Measurements from ENCODE around the gene TMEM127. TPM values are rescaled to one million over a fixed set of nuclear protein-coding genes. Genes with fewer than 3 reads are reported as not detected.
A peak's percentile ranks its signal among the peaks of the same experiment; 100 is the strongest.

Gene TMEM127
- total RNA-seq, 1 donor: 55.0 TPM

DNA sequence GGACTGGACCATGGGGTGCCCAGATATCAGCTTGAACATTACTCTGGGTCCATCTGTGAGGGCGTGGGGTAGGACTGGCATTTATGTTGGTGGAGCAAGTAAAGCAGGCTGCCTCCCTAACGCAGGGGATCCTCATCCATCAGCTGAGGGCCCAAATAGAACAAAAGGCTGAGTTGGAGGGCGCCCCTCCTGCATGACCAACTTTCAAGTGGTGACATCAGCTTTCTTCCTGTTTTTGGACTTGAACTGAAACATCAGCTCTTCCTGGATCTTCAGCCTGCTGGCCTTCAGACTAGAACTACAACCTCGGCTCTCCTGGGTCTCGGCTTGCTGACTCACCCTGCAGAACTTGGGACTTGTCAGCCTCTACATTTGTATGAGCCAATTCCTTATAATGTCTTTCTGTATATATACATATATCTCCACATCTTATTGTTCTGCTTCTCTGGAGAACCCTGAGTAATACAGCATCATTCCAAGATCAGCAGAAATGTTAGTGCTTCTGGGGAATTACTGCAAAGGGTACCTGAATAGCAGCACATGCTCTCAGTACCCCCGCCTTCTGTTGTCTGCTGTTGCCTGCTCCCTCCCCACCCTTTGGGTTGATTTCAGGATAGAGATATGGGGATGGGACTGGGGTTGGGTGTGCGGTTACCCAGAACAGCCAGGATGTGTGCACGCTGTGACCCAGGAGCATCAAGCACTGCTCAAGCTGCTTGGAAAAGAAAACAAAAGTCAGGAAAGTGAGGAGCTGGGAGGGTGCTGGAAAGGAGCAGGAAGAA is 20.0 kb downstream of the TMEM127 start:
- DNase-seq (ENCODE audit: insufficient read length, low spot score, missing footprints): peak; percentile 62
- TF ChIP-seq, protein P1, sequence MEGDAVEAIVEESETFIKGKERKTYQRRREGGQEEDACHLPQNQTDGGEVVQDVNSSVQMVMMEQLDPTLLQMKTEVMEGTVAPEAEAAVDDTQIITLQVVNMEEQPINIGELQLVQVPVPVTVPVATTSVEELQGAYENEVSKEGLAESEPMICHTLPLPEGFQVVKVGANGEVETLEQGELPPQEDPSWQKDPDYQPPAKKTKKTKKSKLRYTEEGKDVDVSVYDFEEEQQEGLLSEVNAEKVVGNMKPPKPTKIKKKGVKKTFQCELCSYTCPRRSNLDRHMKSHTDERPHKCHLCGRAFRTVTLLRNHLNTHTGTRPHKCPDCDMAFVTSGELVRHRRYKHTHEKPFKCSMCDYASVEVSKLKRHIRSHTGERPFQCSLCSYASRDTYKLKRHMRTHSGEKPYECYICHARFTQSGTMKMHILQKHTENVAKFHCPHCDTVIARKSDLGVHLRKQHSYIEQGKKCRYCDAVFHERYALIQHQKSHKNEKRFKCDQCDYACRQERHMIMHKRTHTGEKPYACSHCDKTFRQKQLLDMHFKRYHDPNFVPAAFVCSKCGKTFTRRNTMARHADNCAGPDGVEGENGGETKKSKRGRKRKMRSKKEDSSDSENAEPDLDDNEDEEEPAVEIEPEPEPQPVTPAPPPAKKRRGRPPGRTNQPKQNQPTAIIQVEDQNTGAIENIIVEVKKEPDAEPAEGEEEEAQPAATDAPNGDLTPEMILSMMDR (IDR thresholded peaks at IDR 0.05; ENCODE audit: extremely low read depth, low read depth, low read length): no peak
- no peaks in the 10 kb centered on the region for H4K20me1 ChIP-seq (ENCODE audit: insufficient read depth, low read length)
- no peaks in the 10 kb centered on the region for H3K27me3 ChIP-seq (ENCODE audit: insufficient read depth, low read length)
- H2AFZ ChIP-seq (ENCODE audit: low read length): no peak overlapping the region
- H3K4me2 ChIP-seq (ENCODE audit: insufficient read depth, low read length): no peak overlapping the region
- H3K79me2 ChIP-seq (ENCODE audit: insufficient read depth, low read length): peaks cover 5% of the 10 kb centered on the region
- H3K27ac ChIP-seq (ENCODE audit: low read depth, low read length): peak overlapping the region; percentile 61
- no peaks in the 10 kb centered on the region for H3K9me3 ChIP-seq (ENCODE audit: low read depth, low read length)
- H3K4me3 ChIP-seq (ENCODE audit: insufficient read depth, low read length): no peak overlapping the region
- H3K36me3 ChIP-seq (ENCODE audit: insufficient read depth, low read length): peaks cover 5% of the 10 kb centered on the region
- peaks cover 29% of the 10 kb centered on the region for H3K4me1 ChIP-seq (ENCODE audit: insufficient read depth, low read length)

DNA sequence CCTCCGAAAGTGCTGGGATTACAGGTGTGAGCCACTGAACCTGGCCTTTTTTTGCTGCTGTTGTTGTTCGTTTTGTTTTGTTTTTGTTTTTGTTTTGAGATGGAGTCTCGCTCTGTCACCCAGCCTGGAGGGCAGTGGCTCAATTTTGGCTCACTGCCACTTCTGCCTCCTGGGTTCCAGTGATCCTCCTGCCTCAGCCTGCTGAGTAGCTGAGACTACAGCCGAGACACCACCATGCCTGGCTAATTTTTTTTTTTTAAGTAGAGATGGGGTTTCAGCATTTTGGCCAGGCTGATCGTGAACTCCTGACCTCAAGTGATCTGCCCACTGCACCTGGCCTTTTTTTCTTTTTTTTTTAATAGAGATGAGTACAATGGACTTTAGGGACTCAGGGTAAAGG is 22.0 kb downstream of the TMEM127 start:
- TF ChIP-seq, protein P1 (IDR thresholded peaks at IDR 0.05; ENCODE audit: extremely low read depth, low read depth, low read length): no peak
- Histone ChIP-seq H3K4me3 (ENCODE audit: insufficient read depth, low read length) (no peak overlapping the region), H2AFZ (ENCODE audit: low read length) (no peak overlapping the region), H3K27me3 (ENCODE audit: insufficient read depth, low read length) (no peaks in the 10 kb centered on the region), H3K79me2 (ENCODE audit: insufficient read depth, low read length) (no peaks in the 10 kb centered on the region), H3K9me3 (ENCODE audit: low read depth, low read length) (no peaks in the 10 kb centered on the region), H3K4me1 (ENCODE audit: insufficient read depth, low read length) (peaks cover 16% of the 10 kb centered on the region), H4K20me1 (ENCODE audit: insufficient read depth, low read length) (no peaks in the 10 kb centered on the region), H3K4me2 (ENCODE audit: insufficient read depth, low read length) (no peak overlapping the region), H3K36me3 (ENCODE audit: insufficient read depth, low read length) (no peaks in the 10 kb centered on the region), H3K27ac (ENCODE audit: low read depth, low read length) (no peak overlapping the region)
- no peak for DNase-seq (ENCODE audit: insufficient read length, low spot score, missing footprints)

DNA sequence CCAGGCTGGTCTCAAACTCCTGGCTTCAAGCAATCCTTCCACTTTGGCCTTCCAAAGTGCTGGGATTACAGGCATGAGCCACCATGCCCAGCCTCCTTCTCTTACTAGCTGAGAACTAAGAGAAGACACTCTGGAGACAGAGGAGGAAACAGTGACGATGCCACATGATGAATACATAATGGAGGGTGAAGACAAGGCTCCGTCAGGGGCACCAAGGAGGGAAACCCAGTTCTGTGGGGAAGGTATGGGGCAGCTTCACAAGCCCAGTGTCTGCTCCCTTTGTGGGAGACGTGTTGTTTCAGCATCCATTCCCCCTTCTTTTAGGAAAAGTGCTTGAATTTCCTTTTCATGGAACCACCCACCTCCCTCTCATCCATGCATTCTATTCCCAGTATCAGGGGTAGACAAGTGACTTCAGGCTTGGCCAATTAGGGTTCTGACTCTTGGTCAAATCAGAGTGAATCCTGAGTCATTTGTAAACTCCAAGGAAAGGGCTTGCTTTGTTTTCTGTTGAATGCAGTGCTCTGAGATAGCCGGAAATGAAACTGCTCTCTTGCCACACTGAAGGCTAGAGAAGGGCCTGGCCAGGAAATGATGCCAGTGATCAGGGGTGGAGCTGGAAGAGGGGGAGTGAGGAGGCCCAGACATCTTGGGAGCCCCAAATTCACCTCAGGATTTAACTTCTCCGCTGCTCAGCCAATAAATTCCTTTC is 23.7 kb downstream of the TMEM127 start:
- no peaks in the 10 kb centered on the region for H4K20me1 ChIP-seq (ENCODE audit: insufficient read depth, low read length)
- H3K4me1 ChIP-seq (ENCODE audit: insufficient read depth, low read length): peaks cover 16% of the 10 kb centered on the region
- TF ChIP-seq, protein P1 (IDR thresholded peaks at IDR 0.05; ENCODE audit: extremely low read depth, low read depth, low read length): no peak
- no peaks in the 10 kb centered on the region for H3K27me3 ChIP-seq (ENCODE audit: insufficient read depth, low read length)
- peak overlapping the region; percentile 35 for H3K4me2 ChIP-seq (ENCODE audit: insufficient read depth, low read length)
- no peak overlapping the region for H3K4me3 ChIP-seq (ENCODE audit: insufficient read depth, low read length)
- H3K79me2 ChIP-seq (ENCODE audit: insufficient read depth, low read length): no peaks in the 10 kb centered on the region
- H3K36me3 ChIP-seq (ENCODE audit: insufficient read depth, low read length): no peaks in the 10 kb centered on the region
- peak overlapping the region; percentile 82 for H3K27ac ChIP-seq (ENCODE audit: low read depth, low read length)
- peak; percentile 90 for DNase-seq (ENCODE audit: insufficient read length, low spot score, missing footprints)
- H2AFZ ChIP-seq (ENCODE audit: low read length): peak overlapping the region; percentile 35
- no peaks in the 10 kb centered on the region for H3K9me3 ChIP-seq (ENCODE audit: low read depth, low read length)

DNA sequence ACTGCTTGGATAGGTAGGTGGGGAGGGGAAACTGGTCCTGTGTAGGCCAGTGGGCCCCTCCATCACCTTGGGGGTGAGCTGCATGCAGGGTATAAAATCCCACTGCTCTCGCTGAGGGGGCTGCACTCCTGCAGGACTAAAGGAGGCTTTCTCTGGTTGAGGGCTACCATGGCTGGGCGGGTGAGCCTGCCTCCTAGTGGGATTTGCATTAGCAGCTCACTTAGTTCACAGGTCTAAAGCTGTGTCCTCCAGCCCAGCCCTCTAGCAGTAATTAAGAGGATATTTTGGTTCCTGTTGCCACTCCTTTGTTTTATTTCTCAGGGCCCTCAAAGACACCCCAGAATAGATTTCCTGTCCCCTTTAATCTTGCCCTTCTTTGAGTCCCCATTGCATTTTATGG is 24.6 kb downstream of the TMEM127 start:
- Histone ChIP-seq H3K4me3 (ENCODE audit: insufficient read depth, low read length) (no peak overlapping the region), H4K20me1 (ENCODE audit: insufficient read depth, low read length) (no peaks in the 10 kb centered on the region), H3K79me2 (ENCODE audit: insufficient read depth, low read length) (no peaks in the 10 kb centered on the region), H3K4me1 (ENCODE audit: insufficient read depth, low read length) (peaks cover 16% of the 10 kb centered on the region), H3K4me2 (ENCODE audit: insufficient read depth, low read length) (no peak overlapping the region), H3K27ac (ENCODE audit: low read depth, low read length) (no peak overlapping the region), H2AFZ (ENCODE audit: low read length) (no peak overlapping the region), H3K27me3 (ENCODE audit: insufficient read depth, low read length) (no peaks in the 10 kb centered on the region), H3K9me3 (ENCODE audit: low read depth, low read length) (no peaks in the 10 kb centered on the region), H3K36me3 (ENCODE audit: insufficient read depth, low read length) (no peaks in the 10 kb centered on the region)
- DNase-seq (ENCODE audit: insufficient read length, low spot score, missing footprints): no peak
- TF ChIP-seq, protein P1 (IDR thresholded peaks at IDR 0.05; ENCODE audit: extremely low read depth, low read depth, low read length): no peak

Data from osteoblast (primary cell).